Activated T-helper 2 cell treated with anti-CD3 and anti-CD28 coated beads, Interferon-gamma antibody, Interleukin-2, Interleukin-4, amounts not matched to agents 10 μg/mL and 5 μg/mL and 100 μg/mL, durations not matched to agents 14 hours and 24 hours and 36 hours (primary cell): Measurements from ENCODE around the gene MYO19. TPM values are rescaled to one million over a fixed set of nuclear protein-coding genes. Genes with fewer than 3 reads are reported as not detected.

Experiments used
- DNase-seq: peaks from one replicate; pipeline ENCODE4 v3.0.0; 2021; ENCODE audit warnings: low spot score
- H3K27ac Mint-ChIP-seq: one replicate; pipeline ENCODE4 v1.8.0; 2021; ENCODE audit warnings: mixed read lengths
- H3K27me3 Mint-ChIP-seq: one replicate; pipeline ENCODE4 v1.8.0; 2021; ENCODE audit warnings: low read depth, mixed read lengths
- H3K36me3 Mint-ChIP-seq: one replicate; pipeline ENCODE4 v1.8.0; 2021; ENCODE audit warnings: low read depth, mixed read lengths
- H3K4me1 Mint-ChIP-seq: one replicate; pipeline ENCODE4 v1.8.0; 2021; ENCODE audit warnings: low read depth, mixed read lengths
- H3K4me3 Mint-ChIP-seq: one replicate; pipeline ENCODE4 v1.8.0; 2021; ENCODE audit warnings: low read depth, mild to moderate bottlenecking, moderate library complexity, mixed read lengths
- H3K9me3 Mint-ChIP-seq: one replicate; pipeline ENCODE4 v1.8.0; 2021; ENCODE audit warnings: mixed read lengths
- intact Hi-C: fragments of 100-400 bp; cut with micrococcal nuclease; formaldehyde crosslinking; loops from one replicate; pipeline ENCODE4 v1.15.1; 2023
- total RNA-seq: library from RNA; stranded (reverse); gene quantifications from 2 replicates; pipeline ENCODE4 v1.2.3, GENCODE V29; 2022

The MYO19 gene, protein sequence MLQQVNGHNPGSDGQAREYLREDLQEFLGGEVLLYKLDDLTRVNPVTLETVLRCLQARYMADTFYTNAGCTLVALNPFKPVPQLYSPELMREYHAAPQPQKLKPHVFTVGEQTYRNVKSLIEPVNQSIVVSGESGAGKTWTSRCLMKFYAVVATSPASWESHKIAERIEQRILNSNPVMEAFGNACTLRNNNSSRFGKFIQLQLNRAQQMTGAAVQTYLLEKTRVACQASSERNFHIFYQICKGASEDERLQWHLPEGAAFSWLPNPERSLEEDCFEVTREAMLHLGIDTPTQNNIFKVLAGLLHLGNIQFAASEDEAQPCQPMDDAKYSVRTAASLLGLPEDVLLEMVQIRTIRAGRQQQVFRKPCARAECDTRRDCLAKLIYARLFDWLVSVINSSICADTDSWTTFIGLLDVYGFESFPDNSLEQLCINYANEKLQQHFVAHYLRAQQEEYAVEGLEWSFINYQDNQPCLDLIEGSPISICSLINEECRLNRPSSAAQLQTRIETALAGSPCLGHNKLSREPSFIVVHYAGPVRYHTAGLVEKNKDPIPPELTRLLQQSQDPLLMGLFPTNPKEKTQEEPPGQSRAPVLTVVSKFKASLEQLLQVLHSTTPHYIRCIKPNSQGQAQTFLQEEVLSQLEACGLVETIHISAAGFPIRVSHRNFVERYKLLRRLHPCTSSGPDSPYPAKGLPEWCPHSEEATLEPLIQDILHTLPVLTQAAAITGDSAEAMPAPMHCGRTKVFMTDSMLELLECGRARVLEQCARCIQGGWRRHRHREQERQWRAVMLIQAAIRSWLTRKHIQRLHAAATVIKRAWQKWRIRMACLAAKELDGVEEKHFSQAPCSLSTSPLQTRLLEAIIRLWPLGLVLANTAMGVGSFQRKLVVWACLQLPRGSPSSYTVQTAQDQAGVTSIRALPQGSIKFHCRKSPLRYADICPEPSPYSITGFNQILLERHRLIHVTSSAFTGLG
- total RNA-seq = 150 and 155 TPM in 2 replicates

GRCh38 chr17:36534840-36535668 is at the start of gene MYO19, which contains the start of gene PIGW:
Gene MYO19, minus strand, starts transcription at chr17:36534868. Its CDS starts 2,330 bp downstream, at chr17:36532538.
Gene PIGW, plus strand, starts transcription at chr17:36534987. Its CDS starts 2,115 bp downstream, at chr17:36537102.
- no peaks in the 10 kb centered on the region for H3K9me3 Mint-ChIP-seq
- intact Hi-C loops = loop anchor here (1.0 to 5.0 kb wide), 3 partner anchors 9 to 187 kb away; partner anchors contain the start of genes GGNBP2 and ZNHIT3
- peak; percentile 84 for DNase-seq
- peaks cover 61% of the 10 kb centered on the region for H3K36me3 Mint-ChIP-seq
- peak within 1 kb of the TSS; percentile 98 for H3K27ac Mint-ChIP-seq
- no peaks in the 10 kb centered on the region for H3K27me3 Mint-ChIP-seq
- peak within 1 kb of the TSS; percentile 98 for H3K4me3 Mint-ChIP-seq
- peaks cover 24% of the 10 kb centered on the region for H3K4me1 Mint-ChIP-seq

DNA sequence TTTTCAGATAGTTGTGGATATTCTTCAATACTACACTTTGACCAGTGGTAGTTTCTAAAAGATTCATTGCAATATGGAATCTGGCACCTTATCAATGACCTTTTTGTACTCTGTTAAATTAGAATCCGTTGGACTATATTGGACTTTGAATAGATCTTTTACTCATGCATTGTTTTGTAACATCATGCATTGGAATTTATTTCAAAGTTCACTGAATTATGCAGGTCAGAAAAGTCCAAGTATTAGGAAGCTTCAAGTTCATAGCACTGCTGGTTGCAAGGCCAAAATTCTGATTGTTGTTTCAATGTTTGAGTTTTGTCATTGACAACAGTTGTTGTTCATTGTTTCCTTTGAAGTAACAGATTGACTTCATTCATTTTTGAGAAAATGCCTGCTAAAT is 49.1 kb upstream of the MYO19 start:
- no peaks in the 10 kb centered on the region for H3K9me3 Mint-ChIP-seq
- DNase-seq = no peak
- H3K36me3 Mint-ChIP-seq = peaks cover 63% of the 10 kb centered on the region
- H3K27ac Mint-ChIP-seq = no peak overlapping the region
- intact Hi-C loops = no loop called here
- H3K27me3 Mint-ChIP-seq = no peaks in the 10 kb centered on the region
- no peaks in the 10 kb centered on the region for H3K4me1 Mint-ChIP-seq
- H3K4me3 Mint-ChIP-seq = no peak overlapping the region

DNA sequence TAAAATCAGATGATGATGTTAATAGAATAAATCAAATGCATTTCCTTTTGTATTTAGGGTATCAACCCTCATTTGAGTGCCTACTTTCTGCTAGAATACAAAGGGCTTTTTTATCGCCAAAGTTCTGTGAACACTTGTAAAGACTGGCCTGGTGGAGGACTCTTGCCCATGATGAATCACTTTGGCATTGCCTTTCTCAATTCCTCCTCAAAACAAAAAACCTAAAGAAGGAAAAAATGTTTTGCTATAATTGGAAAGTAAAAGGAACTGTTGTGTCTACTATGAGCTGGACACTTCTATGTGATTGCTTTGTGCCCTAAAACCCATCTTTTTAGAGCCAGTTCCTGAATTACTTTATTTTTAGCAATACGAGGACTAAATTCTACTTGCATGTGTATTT is 44.0 kb upstream of the MYO19 start:
- Mint-ChIP-seq H3K27me3 (no peaks in the 10 kb centered on the region), H3K9me3 (no peaks in the 10 kb centered on the region), H3K4me1 (peaks cover 3% of the 10 kb centered on the region), H3K36me3 (peaks cover 68% of the 10 kb centered on the region), H3K4me3 (no peak overlapping the region), H3K27ac (no peak overlapping the region)
- intact Hi-C loops = no loop called here
- no peak for DNase-seq

- Mint-ChIP-seq H3K27ac (peak overlapping the region; percentile 26), H3K9me3 (no peaks in the 10 kb centered on the region), H3K36me3 (peaks cover 78% of the 10 kb centered on the region), H3K4me1 (peaks cover 6% of the 10 kb centered on the region), H3K4me3 (no peak overlapping the region), H3K27me3 (no peaks in the 10 kb centered on the region)
- DNase-seq = no peak
- intact Hi-C loops = no loop called here
Observed at GRCh38 chr17:36576793-36577192, 42.1 kb upstream of the MYO19 start.

DNA sequence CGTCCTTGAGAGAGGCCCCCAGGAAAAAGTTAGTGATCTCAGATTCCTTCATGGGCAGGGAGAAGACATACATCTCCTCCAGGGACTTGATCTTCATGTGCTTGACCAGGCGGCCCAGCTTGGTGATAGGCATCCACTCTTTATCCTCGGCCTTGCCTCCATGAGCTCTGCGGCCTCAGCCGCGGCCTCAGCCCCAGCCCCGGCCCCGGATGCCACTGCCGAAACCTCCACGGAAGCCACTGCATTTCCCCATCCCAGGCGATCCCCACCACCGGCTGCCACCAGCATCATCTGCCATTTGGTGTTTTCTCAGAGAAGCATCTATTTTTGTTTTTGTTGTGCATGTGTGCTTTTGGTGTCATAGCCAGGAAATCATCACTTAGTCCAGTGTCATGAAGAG is 40.4 kb upstream of the MYO19 start:
- Mint-ChIP-seq H3K27ac (no peak overlapping the region), H3K36me3 (peaks cover 75% of the 10 kb centered on the region), H3K4me1 (peaks cover 6% of the 10 kb centered on the region), H3K27me3 (no peaks in the 10 kb centered on the region), H3K4me3 (no peak overlapping the region), H3K9me3 (no peaks in the 10 kb centered on the region)
- DNase-seq = no peak
- intact Hi-C loops = no loop called here

DNA sequence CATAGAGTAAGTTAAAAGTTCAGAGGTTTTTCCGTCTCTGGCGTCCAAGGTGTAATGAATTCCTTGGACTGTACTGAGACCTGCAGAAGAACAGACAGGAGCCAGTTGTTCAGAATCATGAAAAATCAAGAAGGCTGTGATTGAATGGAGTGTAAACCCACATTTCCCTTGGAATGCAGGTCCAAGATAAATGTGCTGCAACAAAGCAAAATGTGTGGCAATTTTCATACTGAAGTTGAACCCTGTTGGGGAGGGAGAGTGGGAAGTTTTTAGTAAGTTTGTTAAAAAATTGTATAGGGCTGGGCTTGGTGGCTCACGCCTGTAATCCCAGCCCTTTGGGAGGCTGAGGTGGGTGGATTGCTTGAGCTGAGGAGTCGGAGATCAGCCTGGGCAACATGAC is 31.4 kb upstream of the MYO19 start:
- no peak overlapping the region for H3K4me3 Mint-ChIP-seq
- peak overlapping the region; percentile 8 for H3K27ac Mint-ChIP-seq
- intact Hi-C loops = no loop called here
- peaks cover 3% of the 10 kb centered on the region for H3K4me1 Mint-ChIP-seq
- H3K27me3 Mint-ChIP-seq = no peaks in the 10 kb centered on the region
- no peak for DNase-seq
- H3K36me3 Mint-ChIP-seq = peaks cover 77% of the 10 kb centered on the region
- no peaks in the 10 kb centered on the region for H3K9me3 Mint-ChIP-seq

- Mint-ChIP-seq H3K36me3 (peaks cover 60% of the 10 kb centered on the region), H3K27me3 (no peaks in the 10 kb centered on the region), H3K27ac (peak overlapping the region; percentile 13), H3K9me3 (no peaks in the 10 kb centered on the region), H3K4me3 (no peak overlapping the region), H3K4me1 (peaks cover 48% of the 10 kb centered on the region)
- DNase-seq = no peak
- intact Hi-C loops = no loop called here
Observed at GRCh38 chr17:36553459-36553858, 18.8 kb upstream of the MYO19 start.

DNA sequence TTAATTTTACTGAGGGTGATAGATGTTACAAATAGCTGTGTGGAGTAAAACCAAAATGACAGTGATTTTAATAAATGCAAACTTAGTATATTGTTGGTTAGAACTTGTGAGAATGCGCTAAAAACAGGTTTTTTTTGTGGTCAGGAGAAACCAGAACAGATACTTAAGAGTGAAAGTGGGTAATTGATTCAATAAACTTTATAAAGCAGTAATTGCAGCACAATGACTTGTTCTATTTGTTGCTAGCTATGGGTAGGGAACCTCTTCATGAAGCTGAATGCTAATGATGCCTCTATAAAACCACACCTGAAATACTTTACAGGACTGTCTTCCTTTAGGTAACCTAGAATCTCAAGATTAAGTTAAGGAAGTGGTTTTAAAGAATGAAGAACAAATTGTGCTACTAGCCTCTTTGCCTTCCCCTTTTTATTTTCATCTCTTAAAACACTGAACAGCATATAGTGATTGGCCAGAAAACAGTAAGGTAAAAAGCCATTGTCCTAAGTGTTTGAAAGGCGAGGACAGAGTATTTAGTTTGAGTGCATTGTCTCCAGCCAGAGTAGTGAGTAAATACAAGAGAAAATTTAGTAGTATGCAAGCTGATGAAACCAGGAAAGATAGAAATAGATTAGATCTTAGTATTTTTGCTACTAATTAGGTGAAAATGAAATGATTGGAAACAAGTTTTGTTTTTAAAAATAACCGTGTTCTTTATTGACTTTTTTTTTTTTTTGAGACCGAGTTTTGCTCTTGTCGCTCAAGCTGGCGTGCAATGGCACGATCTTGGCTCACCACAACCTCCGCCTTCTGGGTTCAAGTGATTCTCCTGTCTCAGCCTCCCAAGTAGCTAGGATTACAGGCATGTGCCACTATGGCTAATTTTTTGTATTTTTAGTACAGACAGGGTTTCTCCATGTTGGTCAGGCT is 16.1 kb upstream of the MYO19 start:
- Mint-ChIP-seq H3K4me1 (peaks cover 51% of the 10 kb centered on the region), H3K27me3 (no peaks in the 10 kb centered on the region), H3K36me3 (peaks cover 65% of the 10 kb centered on the region), H3K4me3 (peak overlapping the region; percentile 43), H3K9me3 (no peaks in the 10 kb centered on the region), H3K27ac (peak overlapping the region; percentile 58)
- intact Hi-C loops = no loop called here
- DNase-seq = no peak

DNA sequence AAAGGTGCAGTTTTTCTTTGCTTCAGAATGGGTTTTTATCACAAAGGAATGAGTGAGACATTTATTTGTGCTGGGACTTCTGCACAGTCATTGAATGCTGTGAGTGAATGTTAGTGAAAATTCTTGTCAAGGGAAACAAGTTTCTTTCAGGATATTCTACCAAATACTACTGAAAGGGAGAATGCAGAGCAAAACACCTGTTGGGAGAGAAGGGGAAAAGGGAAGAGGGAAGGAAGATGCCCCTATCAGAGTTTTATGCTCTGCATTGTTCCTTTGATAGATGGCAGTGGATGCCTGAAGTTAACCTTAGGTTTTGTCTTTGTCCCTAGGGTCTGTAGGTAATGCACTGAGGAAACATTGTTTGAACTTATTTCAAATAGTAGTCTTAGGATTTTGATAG is 13.1 kb upstream of the MYO19 start:
- H3K4me3 Mint-ChIP-seq = peak overlapping the region; percentile 90
- intact Hi-C loops = no loop called here
- peaks cover 53% of the 10 kb centered on the region for H3K36me3 Mint-ChIP-seq

DNA sequence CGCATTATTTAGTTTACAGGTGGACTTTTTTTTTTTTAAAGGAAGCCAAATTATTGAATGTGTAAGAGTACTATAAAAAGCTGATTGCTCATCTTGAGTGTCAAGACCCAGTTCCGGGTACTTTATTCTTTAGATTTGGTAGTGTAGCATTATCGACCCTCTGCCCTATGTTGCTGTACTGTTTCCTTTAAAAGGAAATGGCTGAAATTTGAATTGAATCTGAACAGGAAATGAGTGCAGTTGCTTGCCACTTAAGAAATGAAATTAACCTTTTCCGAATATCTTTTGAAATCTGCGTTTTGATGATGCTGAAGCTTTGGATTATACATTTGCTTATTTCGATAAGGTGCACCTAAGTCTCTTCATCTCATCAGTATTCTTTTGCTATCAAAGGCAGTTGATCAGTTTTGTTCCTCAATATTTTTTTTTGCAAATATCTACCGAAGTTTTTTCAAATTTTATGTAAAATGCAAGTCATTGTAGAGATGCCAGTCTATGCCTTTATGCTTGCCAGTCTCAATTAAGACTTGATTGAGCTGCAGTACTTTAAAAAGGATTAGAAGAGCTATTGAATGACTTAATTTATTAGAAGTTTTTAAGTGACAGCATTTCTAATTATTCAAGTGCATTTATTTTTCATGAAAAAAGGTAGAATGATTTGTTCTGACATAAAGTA is 11.9 kb upstream of the MYO19 start:
- Mint-ChIP-seq H3K4me1 (peaks cover 35% of the 10 kb centered on the region), H3K9me3 (no peaks in the 10 kb centered on the region)
- intact Hi-C loops = no loop called here

More for the DNA sequence above, 13.1 kb upstream of the MYO19 start:
- Mint-ChIP-seq H3K4me1 (peaks cover 43% of the 10 kb centered on the region), H3K27ac (peak overlapping the region; percentile 53), H3K27me3 (no peaks in the 10 kb centered on the region), H3K9me3 (no peaks in the 10 kb centered on the region)
- no peak for DNase-seq

More for the DNA sequence above, 11.9 kb upstream of the MYO19 start:
- Mint-ChIP-seq H3K27ac (peak overlapping the region; percentile 93), H3K36me3 (peaks cover 47% of the 10 kb centered on the region), H3K4me3 (peak overlapping the region; percentile 90), H3K27me3 (no peaks in the 10 kb centered on the region)
- DNase-seq = no peak
